ENCODE data around the gene KLHL1.

The KLHL1 gene

GRCh38 chr13:70054572-70054971 is 53.7 kb downstream of the KLHL1 start:
- TF ChIP-seq CTCF (IDR thresholded peaks at IDR 0.05; ENCODE audit: low read depth, low read length, missing control alignments) = no peak
- no peak overlapping the region for H3K4me3 ChIP-seq (replicated peaks; ENCODE audit: low read depth, low read length)
- no peak for DNase-seq (ENCODE audit: extremely low read depth, low read depth)

- H3K4me3 ChIP-seq (replicated peaks; ENCODE audit: low read depth, low read length) = no peak overlapping the region
- no peak for TF ChIP-seq CTCF (IDR thresholded peaks at IDR 0.05; ENCODE audit: low read depth, low read length, missing control alignments)
- no peak for DNase-seq (ENCODE audit: extremely low read depth, low read depth)
These were observed 56.7 kb downstream of the KLHL1 start for GRCh38 chr13:70051531-70051930.

GRCh38 chr13:70043685-70044084 is 64.6 kb downstream of the KLHL1 start:
- TF ChIP-seq CTCF (IDR thresholded peaks at IDR 0.05; ENCODE audit: low read depth, low read length, missing control alignments) = no peak
- H3K4me3 ChIP-seq (replicated peaks; ENCODE audit: low read depth, low read length) = no peak overlapping the region
- no peak for DNase-seq (ENCODE audit: extremely low read depth, low read depth)

- no peak for DNase-seq (ENCODE audit: extremely low read depth, low read depth)
- TF ChIP-seq CTCF (IDR thresholded peaks at IDR 0.05; ENCODE audit: low read depth, low read length, missing control alignments) = no peak
- no peak overlapping the region for H3K4me3 ChIP-seq (replicated peaks; ENCODE audit: low read depth, low read length)
These were observed 66.1 kb downstream of the KLHL1 start for GRCh38 chr13:70042193-70042592.

- TF ChIP-seq CTCF (IDR thresholded peaks at IDR 0.05; ENCODE audit: low read depth, low read length, missing control alignments) = no peak
- no peak for DNase-seq (ENCODE audit: extremely low read depth, low read depth)
These were observed 74.0 kb downstream of the KLHL1 start for GRCh38 chr13:70034286-70034685.

GRCh38 chr13:70027551-70027950 is 80.7 kb downstream of the KLHL1 start:
- DNase-seq (ENCODE audit: extremely low read depth, low read depth) = no peak
- TF ChIP-seq CTCF (IDR thresholded peaks at IDR 0.05; ENCODE audit: low read depth, low read length, missing control alignments) = no peak
- H3K4me3 ChIP-seq (replicated peaks; ENCODE audit: low read depth, low read length) = no peak overlapping the region

More at GRCh38 chr13:70034286-70034685, 74.0 kb downstream of the KLHL1 start:
- H3K4me3 ChIP-seq (replicated peaks; ENCODE audit: low read depth, low read length) = no peak overlapping the region

GRCh38 chr13:70023516-70023915 is 84.7 kb downstream of the KLHL1 start:
- no peak for DNase-seq (ENCODE audit: extremely low read depth, low read depth)
- H3K4me3 ChIP-seq (replicated peaks; ENCODE audit: low read depth, low read length) = no peak overlapping the region
- no peak for TF ChIP-seq CTCF (IDR thresholded peaks at IDR 0.05; ENCODE audit: low read depth, low read length, missing control alignments)

Measured in HFF-Myc (cell line).